ENCODE results near the gene MPZL1.

The MPZL1 gene

GRCh38 chr1:167720965-167721616, 691 bp upstream of the MPZL1 start:
- peak; percentile 76 for DNase-seq (ENCODE audit: low read depth)
- peak overlapping the region; percentile 80 for H3K4me3 ChIP-seq (ENCODE audit: control insufficient read depth, low read depth, low read length)
- TF ChIP-seq CTCF (conservative IDR thresholded peaks at IDR 0.05; ENCODE audit: control insufficient read depth, insufficient read depth, low read depth, low read length): peak; percentile 61

DNA sequence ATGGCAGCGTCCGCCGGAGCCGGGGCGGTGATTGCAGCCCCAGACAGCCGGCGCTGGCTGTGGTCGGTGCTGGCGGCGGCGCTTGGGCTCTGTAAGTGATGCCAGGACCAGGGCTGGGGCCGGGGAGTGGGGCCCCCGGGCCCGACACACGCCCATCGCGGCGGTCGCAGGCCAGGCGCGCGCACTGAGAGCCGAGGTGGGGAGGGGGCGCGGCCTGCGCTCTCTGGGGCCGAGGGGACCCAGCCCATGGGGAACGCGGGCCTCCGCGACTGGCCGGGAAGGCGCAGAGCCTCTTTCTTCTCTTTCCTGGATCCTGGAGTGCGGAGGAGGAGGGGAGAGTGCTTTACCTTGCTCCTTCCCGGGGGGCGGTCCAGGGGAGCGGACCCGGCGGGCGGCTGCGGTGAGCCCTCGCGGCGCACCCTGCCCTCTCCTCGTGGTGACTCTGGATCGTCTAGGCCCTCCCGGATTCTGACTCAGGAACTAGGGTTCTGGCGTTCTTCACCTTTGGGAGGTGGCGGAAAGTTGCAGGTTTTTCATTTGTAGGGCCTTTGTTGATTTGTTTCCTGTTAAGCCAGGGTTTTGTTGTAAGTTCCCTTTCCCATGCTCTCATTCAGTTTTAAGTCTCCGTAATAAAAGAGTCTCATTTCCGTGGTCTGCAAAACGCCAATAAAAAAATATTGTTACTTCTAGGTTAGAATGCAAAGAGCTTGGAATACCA, 529 bp downstream of the MPZL1 start:
- TF ChIP-seq CTCF (conservative IDR thresholded peaks at IDR 0.05; ENCODE audit: control insufficient read depth, insufficient read depth, low read depth, low read length): no peak
- peak overlapping the region; percentile 80 for H3K4me3 ChIP-seq (ENCODE audit: control insufficient read depth, low read depth, low read length)
- DNase-seq (ENCODE audit: low read depth): peak; percentile 36

GRCh38 chr1:167722870-167723251, 1.1 kb downstream of the MPZL1 start:
- DNase-seq (ENCODE audit: low read depth): no peak

GRCh38 chr1:167723707-167724323, 2.0 kb downstream of the MPZL1 start:
- peak overlapping the region; percentile 80 for H3K4me3 ChIP-seq (ENCODE audit: control insufficient read depth, low read depth, low read length)
- no peak for TF ChIP-seq CTCF (conservative IDR thresholded peaks at IDR 0.05; ENCODE audit: control insufficient read depth, insufficient read depth, low read depth, low read length)
- no peak for DNase-seq (ENCODE audit: low read depth)

More at GRCh38 chr1:167722870-167723251, 1.1 kb downstream of the MPZL1 start:
- no peak for TF ChIP-seq CTCF (conservative IDR thresholded peaks at IDR 0.05; ENCODE audit: control insufficient read depth, insufficient read depth, low read depth, low read length)
- H3K4me3 ChIP-seq (ENCODE audit: control insufficient read depth, low read depth, low read length): peak overlapping the region; percentile 80

DNA sequence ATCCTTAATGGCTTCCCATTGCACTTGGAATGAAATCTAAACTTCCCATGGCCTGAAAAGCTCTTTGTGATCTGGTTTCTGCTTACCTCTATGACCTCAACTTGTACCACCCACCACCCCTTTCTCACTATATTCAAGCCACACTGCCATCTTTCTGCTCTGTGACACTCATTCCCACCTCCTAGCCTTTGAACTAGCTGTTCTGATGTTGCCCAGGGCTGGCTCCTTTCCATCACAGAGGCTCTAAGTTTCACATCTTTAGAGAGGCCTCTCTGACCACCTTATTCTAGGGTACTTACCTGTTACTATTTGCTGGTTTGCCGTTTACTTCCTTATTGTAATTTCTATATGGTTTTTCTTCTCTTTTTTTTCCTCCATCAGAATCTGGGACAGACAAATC, 4.2 kb downstream of the MPZL1 start:
- no peak for TF ChIP-seq CTCF (conservative IDR thresholded peaks at IDR 0.05; ENCODE audit: control insufficient read depth, insufficient read depth, low read depth, low read length)
- DNase-seq (ENCODE audit: low read depth): no peak
- no peak overlapping the region for H3K4me3 ChIP-seq (ENCODE audit: control insufficient read depth, low read depth, low read length)

DNA sequence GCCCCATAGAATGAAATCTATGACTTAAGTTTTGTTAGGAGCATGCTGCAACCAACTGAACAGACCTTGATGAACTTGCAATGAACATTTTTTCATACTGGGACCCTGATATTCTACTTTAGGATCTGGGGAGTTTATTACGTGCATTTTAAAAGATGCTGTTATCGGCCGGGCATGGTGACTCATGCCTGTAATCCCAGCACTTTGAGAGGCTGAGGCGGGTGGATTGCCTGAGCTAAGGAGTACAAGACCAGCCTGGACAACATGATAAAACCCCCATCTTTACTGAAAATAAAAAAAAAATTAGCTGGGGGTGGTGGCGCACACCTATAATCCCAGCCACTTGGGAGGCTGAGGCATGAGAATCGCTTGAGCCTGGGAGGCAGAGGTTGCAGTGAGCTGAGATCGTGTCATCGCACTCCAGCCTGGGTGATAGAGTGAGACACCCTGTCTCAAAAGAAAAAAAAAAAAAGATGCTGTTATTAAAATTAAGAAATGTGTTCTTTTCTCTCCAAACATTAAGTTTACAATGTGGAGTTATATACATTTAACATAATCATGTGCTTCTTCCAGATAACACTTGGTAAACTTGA, 7.1 kb downstream of the MPZL1 start:
- no peak for TF ChIP-seq CTCF (conservative IDR thresholded peaks at IDR 0.05; ENCODE audit: control insufficient read depth, insufficient read depth, low read depth, low read length)
- H3K4me3 ChIP-seq (ENCODE audit: control insufficient read depth, low read depth, low read length): no peak overlapping the region
- no peak for DNase-seq (ENCODE audit: low read depth)

Data from fibroblast of mammary gland (primary cell).